SK-N-SH treated with all-trans-retinoic acid at 6 μM for 48 hours (cell line): Measurements from ENCODE around the gene NEU4.

Experiments
- ISL1 ChIP-seq: fragments of 250-450 bp; sonication (Bioruptor Pico); IDR thresholded peaks from 2 replicates; pipeline ENCODE4 v2.1.2; 2022; ENCODE audit warnings: mild to moderate bottlenecking, moderate library complexity
- OSR1 ChIP-seq: fragments of 250-450 bp; sonication (Bioruptor Pico); IDR thresholded peaks from 2 replicates; pipeline ENCODE4 v1.8.0; 2022; ENCODE audit warnings: moderate library complexity, mild to moderate bottlenecking, inconsistent platforms
- POU6F1 ChIP-seq: fragments of 250-450 bp; sonication (Bioruptor Pico); IDR thresholded peaks from 2 replicates; pipeline ENCODE4 v1.8.0; 2021; ENCODE audit warnings: low read depth, mild to moderate bottlenecking, moderate library complexity, borderline replicate concordance
- RARB ChIP-seq: fragments of 250-450 bp; sonication (Bioruptor Pico); IDR thresholded peaks from 2 replicates; pipeline ENCODE4 v1.8.0; 2021; ENCODE audit warnings: mild to moderate bottlenecking, moderate library complexity
- SNAI2 ChIP-seq: fragments of 250-450 bp; sonication (Bioruptor Pico); IDR thresholded peaks from 2 replicates; pipeline ENCODE4 v1.5.0; 2020; ENCODE audit warnings: mild to moderate bottlenecking, moderate library complexity
- ZFP3 ChIP-seq: fragments of 250-450 bp; sonication (Bioruptor Pico); IDR thresholded peaks from 2 replicates; pipeline ENCODE4 v1.5.0; 2020; ENCODE audit warnings: mild to moderate bottlenecking, moderate library complexity
- ZFP30 ChIP-seq: fragments of 450-650 bp; formaldehyde crosslinking; IDR thresholded peaks from 2 replicates; pipeline ENCODE4 v1.5.0; 2022; ENCODE audit warnings: mild to moderate bottlenecking, moderate library complexity
- TF ChIP-seq, protein P1 (sequence below): fragments of 250-450 bp; sonication (Bioruptor Pico); IDR thresholded peaks from 2 replicates; pipeline ENCODE4 v1.5.1; 2021; ENCODE audit warnings: mild to moderate bottlenecking, moderate library complexity
- TF ChIP-seq, protein P2 (sequence below): fragments of 250-450 bp; sonication (Bioruptor Pico); IDR thresholded peaks from 2 replicates; pipeline ENCODE4 v1.5.1; 2020; ENCODE audit warnings: low read depth, mild to moderate bottlenecking, moderate library complexity

DNA sequence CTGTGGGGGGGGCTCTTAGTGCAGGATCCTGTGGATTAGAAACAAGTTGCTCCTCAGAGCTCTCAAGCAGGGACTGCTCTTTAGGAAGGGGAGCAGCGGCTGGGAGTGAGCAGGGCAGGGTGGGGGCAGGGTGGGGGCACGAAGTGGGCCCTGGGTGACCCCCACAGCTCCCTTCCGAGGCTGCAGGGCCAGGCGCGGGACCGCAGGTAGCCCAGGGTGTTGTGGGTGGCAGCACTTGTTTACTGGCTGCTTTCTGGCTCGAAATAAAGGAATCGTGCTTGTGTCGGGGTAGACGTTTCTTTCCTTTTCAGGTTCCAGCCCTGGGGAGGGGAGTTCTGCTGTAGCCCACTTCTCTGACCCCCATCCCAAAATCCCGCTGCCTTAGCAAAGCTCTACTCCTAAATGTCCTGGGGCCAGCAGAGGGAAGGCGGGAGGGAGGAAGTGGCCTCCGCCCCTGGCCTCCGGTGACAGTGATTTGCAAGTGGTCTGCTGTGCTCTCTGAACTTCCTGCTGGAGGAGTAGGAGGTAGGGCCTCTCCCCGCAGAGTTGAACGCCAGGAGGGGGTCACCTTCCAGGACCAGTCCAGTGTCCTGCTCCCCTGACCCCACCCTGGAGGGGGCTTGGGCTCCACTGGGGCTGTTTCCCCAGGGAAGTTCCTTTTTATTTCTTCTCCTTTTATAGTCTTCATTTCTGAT is 8.3 kb downstream of the NEU4 start:
- TF ChIP-seq, protein P1, sequence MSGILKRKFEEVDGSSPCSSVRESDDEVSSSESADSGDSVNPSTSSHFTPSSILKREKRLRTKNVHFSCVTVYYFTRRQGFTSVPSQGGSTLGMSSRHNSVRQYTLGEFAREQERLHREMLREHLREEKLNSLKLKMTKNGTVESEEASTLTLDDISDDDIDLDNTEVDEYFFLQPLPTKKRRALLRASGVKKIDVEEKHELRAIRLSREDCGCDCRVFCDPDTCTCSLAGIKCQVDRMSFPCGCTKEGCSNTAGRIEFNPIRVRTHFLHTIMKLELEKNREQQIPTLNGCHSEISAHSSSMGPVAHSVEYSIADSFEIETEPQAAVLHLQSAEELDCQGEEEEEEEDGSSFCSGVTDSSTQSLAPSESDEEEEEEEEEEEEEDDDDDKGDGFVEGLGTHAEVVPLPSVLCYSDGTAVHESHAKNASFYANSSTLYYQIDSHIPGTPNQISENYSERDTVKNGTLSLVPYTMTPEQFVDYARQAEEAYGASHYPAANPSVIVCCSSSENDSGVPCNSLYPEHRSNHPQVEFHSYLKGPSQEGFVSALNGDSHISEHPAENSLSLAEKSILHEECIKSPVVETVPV, result no peak
- TF ChIP-seq RARB (CRISPR knock-in tag) (no peak), SNAI2 (CRISPR knock-in tag) (no peak), ZFP30 (no peak), OSR1 (CRISPR knock-in tag) (no peak), ZFP3 (CRISPR knock-in tag) (no peak), POU6F1 (CRISPR knock-in tag) (no peak), ISL1 (CRISPR knock-in tag) (no peak)
- TF ChIP-seq, protein P2, sequence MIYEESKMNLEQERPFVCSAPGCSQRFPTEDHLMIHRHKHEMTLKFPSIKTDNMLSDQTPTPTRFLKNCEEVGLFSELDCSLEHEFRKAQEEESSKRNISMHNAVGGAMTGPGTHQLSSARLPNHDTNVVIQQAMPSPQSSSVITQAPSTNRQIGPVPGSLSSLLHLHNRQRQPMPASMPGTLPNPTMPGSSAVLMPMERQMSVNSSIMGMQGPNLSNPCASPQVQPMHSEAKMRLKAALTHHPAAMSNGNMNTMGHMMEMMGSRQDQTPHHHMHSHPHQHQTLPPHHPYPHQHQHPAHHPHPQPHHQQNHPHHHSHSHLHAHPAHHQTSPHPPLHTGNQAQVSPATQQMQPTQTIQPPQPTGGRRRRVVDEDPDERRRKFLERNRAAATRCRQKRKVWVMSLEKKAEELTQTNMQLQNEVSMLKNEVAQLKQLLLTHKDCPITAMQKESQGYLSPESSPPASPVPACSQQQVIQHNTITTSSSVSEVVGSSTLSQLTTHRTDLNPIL (CRISPR knock-in tag), result no peak
